MM.1S (cell line): ENCODE data around the gene MKNK1.

ENCODE experiments used
- DNase-seq: peaks from one replicate; pipeline ENCODE4 v3.0.0-alpha.2; 2015
- H2AFZ ChIP-seq: fragments of 300-600 bp; sonication (generic); 2 replicates; pipeline ENCODE4 v1.6.0; 2016; ENCODE audit warnings: antibody characterized with exemption, low read length
- H3F3A ChIP-seq: fragments of 300-600 bp; sonication (generic); 2 replicates; pipeline ENCODE4 v1.6.1; 2016; ENCODE audit warnings: mild to moderate bottlenecking, antibody characterized with exemption, low read length, moderate library complexity, mixed read lengths; ENCODE audit not compliant: insufficient read depth
- H3K27ac ChIP-seq: fragments of 300-600 bp; sonication (generic); 2 replicates; pipeline ENCODE4 v1.5.1; 2016; ENCODE audit warnings: mild to moderate bottlenecking, low read length
- H3K27me3 ChIP-seq: fragments of 300-600 bp; sonication (generic); replicated peaks from 2 replicates; pipeline ENCODE4 v1.6.0; 2016; ENCODE audit warnings: low read length; ENCODE audit not compliant: insufficient read depth
- H3K36me3 ChIP-seq: fragments of 300-600 bp; sonication (generic); replicated peaks from 2 replicates; pipeline ENCODE4 v1.6.1; 2016; ENCODE audit warnings: mild to moderate bottlenecking, low read length, mixed read lengths; ENCODE audit not compliant: insufficient read depth
- H3K4me1 ChIP-seq: fragments of 300-600 bp; sonication (generic); 2 replicates; pipeline ENCODE4 v1.6.1; 2016; ENCODE audit warnings: low read length, mixed read lengths
- H3K4me2 ChIP-seq: fragments of 300-600 bp; sonication (generic); 2 replicates; pipeline ENCODE4 v1.6.0; 2016; ENCODE audit warnings: low read depth, low read length
- H3K4me3 ChIP-seq: fragments of 300-600 bp; sonication (generic); 2 replicates; pipeline ENCODE4 v1.5.1; 2016; ENCODE audit warnings: low read length, mixed read lengths
- H3K79me2 ChIP-seq: fragments of 300-600 bp; sonication (generic); 2 replicates; pipeline ENCODE4 v1.6.1; 2016; ENCODE audit warnings: mixed run types, low read length, mixed read lengths
- H3K9ac ChIP-seq: fragments of 300-600 bp; sonication (generic); 2 replicates; pipeline ENCODE4 v1.6.1; 2016; ENCODE audit warnings: low read length, mixed read lengths
- H3K9me2 ChIP-seq: fragments of 300-600 bp; sonication (generic); replicated peaks from 2 replicates; pipeline ENCODE4 v1.6.1; 2016; ENCODE audit warnings: mild to moderate bottlenecking, low read length, mixed read lengths; ENCODE audit not compliant: insufficient read depth
- H3K9me3 ChIP-seq: fragments of 300-600 bp; sonication (generic); replicated peaks from 2 replicates; pipeline ENCODE4 v1.6.1; 2016; ENCODE audit warnings: mild to moderate bottlenecking, low read length, mixed read lengths; ENCODE audit not compliant: insufficient read depth
- H4K20me1 ChIP-seq: fragments of 300-600 bp; sonication (generic); 2 replicates; pipeline ENCODE4 v1.6.1; 2016; ENCODE audit warnings: mild to moderate bottlenecking, low read length, moderate library complexity, mixed read lengths; ENCODE audit not compliant: insufficient read depth
- EZH2 ChIP-seq: fragments of 300-600 bp; sonication (generic); optimal IDR thresholded peaks from 2 replicates; pipeline ENCODE3; 2017; ENCODE audit warnings: low read depth, mild to moderate bottlenecking, antibody characterized with exemption, low read length, mixed read lengths
- EZH2phosphoT487 ChIP-seq: fragments of 300-600 bp; sonication (generic); IDR thresholded peaks from 2 replicates; pipeline ENCODE4 v1.6.1; 2018; ENCODE audit warnings: antibody characterized with exemption, low read length
- TF ChIP-seq, protein P1 (sequence below): fragments of 300-600 bp; sonication (generic); IDR thresholded peaks from 2 replicates; pipeline ENCODE4 v1.5.1; 2016; ENCODE audit warnings: antibody characterized with exemption, low read length, mixed read lengths

Gene MKNK1

DNA sequence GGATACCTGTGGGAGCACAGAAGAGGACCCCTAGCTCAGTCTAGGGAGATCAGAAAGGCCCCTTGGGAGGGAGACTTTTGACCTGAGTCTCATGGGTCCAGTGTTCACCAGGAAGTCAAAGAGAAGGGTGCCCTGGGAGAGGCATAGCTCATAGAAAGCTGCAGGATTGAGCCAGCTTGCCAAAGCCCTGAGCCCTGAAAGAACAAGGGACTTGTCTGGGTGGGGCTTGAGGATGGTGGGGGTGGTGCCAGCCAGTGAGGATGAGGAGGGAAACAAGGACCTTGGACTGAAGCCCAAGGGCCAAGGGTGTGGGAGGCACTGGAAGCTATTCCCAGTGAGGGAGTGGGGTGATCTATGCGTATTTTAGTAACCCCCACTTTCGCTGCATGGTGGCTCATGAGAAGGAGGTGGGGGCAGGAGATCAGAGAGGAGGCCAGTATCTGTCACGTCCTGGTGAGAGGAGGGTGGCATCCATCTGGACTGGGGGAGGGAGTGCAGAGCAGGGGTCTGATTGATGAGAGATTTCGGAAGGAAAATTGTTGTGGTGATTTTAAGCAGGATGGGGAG is 86.1 kb downstream of the MKNK1 start:
- Histone ChIP-seq H3K27me3 (peaks cover 7% of the 10 kb centered on the region; the same call in 1 of the 2 replicates), H3K4me2 (no peak overlapping the region), H3F3A (no peaks in the 10 kb centered on the region), H4K20me1 (no peaks in the 10 kb centered on the region), H2AFZ (no peak overlapping the region), H3K9me3 (no peaks in the 10 kb centered on the region), H3K4me3 (no peak overlapping the region), H3K4me1 (peaks cover 6% of the 10 kb centered on the region; the same call in 1 of the 2 replicates), H3K36me3 (no peaks in the 10 kb centered on the region), H3K27ac (no peak overlapping the region), H3K9me2 (no peaks in the 10 kb centered on the region), H3K9ac (no peak overlapping the region), H3K79me2 (no peaks in the 10 kb centered on the region)
- no peak for DNase-seq
- no peak for TF ChIP-seq EZH2phosphoT487
- TF ChIP-seq, protein P1, sequence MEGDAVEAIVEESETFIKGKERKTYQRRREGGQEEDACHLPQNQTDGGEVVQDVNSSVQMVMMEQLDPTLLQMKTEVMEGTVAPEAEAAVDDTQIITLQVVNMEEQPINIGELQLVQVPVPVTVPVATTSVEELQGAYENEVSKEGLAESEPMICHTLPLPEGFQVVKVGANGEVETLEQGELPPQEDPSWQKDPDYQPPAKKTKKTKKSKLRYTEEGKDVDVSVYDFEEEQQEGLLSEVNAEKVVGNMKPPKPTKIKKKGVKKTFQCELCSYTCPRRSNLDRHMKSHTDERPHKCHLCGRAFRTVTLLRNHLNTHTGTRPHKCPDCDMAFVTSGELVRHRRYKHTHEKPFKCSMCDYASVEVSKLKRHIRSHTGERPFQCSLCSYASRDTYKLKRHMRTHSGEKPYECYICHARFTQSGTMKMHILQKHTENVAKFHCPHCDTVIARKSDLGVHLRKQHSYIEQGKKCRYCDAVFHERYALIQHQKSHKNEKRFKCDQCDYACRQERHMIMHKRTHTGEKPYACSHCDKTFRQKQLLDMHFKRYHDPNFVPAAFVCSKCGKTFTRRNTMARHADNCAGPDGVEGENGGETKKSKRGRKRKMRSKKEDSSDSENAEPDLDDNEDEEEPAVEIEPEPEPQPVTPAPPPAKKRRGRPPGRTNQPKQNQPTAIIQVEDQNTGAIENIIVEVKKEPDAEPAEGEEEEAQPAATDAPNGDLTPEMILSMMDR, result no peak
- no peak for TF ChIP-seq EZH2

DNA sequence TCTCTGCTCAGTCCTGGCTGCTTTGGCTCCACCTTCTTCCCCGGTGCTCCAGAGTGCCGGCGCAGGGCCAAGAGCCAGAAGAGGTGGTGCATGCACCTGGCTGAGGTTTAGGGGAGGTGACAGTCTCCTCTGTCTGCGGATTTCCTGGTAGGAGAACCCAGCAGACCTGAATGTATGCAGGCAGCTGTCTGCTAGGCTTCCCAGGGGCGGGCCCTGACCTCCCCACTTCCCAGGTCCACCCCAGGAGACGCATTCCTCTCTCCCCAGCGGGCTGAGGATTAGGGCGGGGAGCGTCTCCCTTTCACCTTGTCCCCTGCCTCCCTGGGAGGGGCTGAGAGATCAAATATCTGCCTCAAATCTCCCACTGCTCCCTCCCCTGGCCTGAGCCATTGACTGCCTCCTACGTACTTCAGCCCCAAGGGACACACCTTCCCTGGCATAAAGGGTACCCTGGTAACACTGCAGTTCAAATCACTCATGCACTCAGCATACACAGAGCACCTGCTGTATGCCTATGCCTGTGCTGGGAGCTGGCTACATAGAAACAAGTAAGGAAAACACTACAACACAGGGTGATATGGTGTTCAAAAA is 87.0 kb downstream of the MKNK1 start:
- TF ChIP-seq EZH2phosphoT487 (no peak), EZH2 (no peak)
- TF ChIP-seq, protein P1, result no peak
- no peaks in the 10 kb centered on the region for H3F3A ChIP-seq
- no peak overlapping the region for H3K4me3 ChIP-seq
- DNase-seq, result peak; percentile 61
- no peaks in the 10 kb centered on the region for H3K9me3 ChIP-seq
- H3K36me3 ChIP-seq, result no peaks in the 10 kb centered on the region
- no peaks in the 10 kb centered on the region for H3K9me2 ChIP-seq
- H4K20me1 ChIP-seq, result no peaks in the 10 kb centered on the region
- H3K4me1 ChIP-seq, result peaks cover 6% of the 10 kb centered on the region; the same call in 1 of the 2 replicates
- H3K9ac ChIP-seq, result no peak overlapping the region
- H3K79me2 ChIP-seq, result no peaks in the 10 kb centered on the region
- peaks cover 16% of the 10 kb centered on the region for H3K27me3 ChIP-seq
- H2AFZ ChIP-seq, result peak overlapping the region; percentile 33; the same call in 1 of the 2 replicates
- H3K4me2 ChIP-seq, result peak overlapping the region; percentile 7; the same call in 1 of the 2 replicates
- H3K27ac ChIP-seq, result no peak overlapping the region

DNA sequence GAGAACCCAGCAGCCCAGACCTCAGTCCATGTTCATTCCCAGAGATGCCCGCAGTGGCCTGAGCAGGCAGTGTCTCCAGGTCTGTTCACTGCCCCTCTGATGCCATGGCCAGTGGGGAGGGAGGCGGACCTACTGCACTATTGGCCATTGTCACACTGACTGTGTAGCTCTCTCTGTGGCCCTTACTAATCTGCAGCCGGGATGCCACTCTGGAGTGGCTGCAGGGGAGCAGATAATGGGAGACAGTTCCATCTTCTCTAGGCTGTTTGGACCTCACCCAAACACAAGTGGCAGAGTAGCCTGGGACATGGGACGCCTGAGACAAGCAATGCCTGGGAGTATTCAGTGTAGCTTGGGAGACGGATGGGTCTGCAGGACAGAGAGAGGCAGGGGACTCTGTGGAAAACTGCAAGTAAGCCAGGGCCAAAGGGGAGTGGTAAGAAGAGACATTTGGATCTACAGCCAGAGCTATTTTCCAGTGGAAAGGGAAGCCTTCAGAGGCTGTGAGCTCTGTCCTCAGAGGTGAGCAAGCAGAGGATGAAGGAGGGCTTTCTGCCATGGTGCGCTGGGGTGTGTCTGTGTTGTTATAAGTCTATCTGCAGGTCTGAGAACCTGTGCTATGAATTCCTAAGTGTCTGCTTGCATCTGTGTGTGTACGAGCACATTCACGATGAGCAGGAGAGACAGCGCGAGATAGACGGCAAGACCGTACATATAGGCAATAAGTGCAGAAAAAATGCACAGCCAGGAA is 87.7 kb downstream of the MKNK1 start:
- Histone ChIP-seq H3K9me2 (no peaks in the 10 kb centered on the region), H3K27ac (no peak overlapping the region), H3K27me3 (peaks cover 23% of the 10 kb centered on the region), H3K4me3 (no peak overlapping the region), H3K79me2 (no peaks in the 10 kb centered on the region), H2AFZ (no peak overlapping the region), H3K9ac (no peak overlapping the region), H3F3A (no peaks in the 10 kb centered on the region), H4K20me1 (no peaks in the 10 kb centered on the region), H3K36me3 (no peaks in the 10 kb centered on the region), H3K4me1 (peaks cover 6% of the 10 kb centered on the region; the same call in 1 of the 2 replicates), H3K4me2 (peak overlapping the region; percentile 7), H3K9me3 (no peaks in the 10 kb centered on the region)
- TF ChIP-seq EZH2 (no peak), EZH2phosphoT487 (no peak)
- TF ChIP-seq, protein P1, result no peak
- no peak for DNase-seq
